COLO829 (cell line): Measurements from ENCODE around the gene CCNL2.

ENCODE experiments used
- DNase-seq: peaks from one replicate; pipeline ENCODE4 v3.0.0; 2012; ENCODE audit warnings: low spot score

Gene CCNL2

DNA sequence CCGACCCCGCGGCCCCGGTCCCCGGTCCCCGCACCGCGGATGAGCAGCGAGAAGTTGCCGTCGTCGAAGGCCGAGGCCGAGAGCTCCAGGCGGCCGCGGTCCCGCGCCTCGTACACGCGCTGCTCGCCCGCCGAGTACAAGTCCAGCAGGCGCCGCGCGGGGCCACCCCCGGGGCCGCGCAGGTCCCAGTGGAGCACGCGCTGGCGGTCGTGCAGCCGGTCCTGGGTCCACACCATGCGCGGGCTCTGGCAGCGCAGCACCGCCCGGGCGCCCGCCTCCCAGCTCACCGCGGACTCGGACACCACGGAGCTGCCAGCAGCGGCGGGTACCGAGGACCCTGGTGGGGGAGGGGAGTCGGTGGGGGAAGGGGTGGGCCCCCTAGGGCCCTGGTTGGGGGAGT lies 43.7 kb downstream of the CCNL2 start:
- no peak for DNase-seq

DNA sequence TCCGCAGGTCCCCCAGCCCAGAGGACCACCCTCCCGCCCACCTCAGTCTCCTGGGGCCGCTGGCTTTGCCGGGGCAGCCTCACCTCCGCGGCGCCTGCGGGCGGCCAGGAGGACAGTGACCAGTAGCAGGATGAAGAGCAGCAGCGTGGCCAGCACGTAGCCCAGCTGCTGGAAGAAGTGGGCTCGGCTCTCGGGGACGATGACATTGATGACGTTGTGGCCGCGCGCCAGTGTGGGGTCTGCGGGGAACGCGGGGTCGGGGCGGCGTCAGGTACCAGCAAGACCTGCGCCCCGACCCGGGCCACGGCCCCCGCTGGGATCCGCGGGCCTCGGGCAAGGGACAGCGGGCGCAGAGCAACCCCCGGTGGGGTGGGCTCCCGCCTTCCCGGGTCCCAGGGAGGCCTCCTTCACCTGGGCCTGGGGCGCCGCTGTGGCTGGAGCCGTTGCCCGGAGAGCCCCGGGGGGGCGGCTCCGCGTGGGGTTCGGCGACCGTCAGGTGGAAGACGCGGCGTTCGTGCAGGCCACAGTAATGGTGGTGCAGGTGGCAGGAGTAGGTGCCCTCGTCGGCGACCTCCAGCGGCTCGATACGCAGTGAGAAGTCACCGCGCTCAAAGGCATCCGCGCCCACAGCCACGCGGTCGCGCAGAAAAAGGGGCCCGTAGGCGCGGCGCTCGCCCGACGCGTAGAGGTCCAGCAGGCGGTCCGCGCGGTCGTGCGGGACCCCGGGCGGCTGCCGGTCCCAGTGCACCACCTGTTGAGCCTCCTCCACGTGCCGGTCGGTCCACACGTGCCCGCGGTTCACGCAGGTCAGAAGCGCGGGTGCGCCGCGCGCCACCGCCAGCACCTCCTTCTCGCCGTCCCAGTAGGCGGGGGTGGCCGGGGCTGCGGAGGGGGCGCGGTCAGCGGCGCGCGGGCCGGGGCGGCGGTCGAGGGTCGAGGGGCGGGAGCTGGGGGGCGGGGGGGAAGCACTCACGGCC lies 44.6 kb downstream of the CCNL2 start:
- no peak for DNase-seq

DNA sequence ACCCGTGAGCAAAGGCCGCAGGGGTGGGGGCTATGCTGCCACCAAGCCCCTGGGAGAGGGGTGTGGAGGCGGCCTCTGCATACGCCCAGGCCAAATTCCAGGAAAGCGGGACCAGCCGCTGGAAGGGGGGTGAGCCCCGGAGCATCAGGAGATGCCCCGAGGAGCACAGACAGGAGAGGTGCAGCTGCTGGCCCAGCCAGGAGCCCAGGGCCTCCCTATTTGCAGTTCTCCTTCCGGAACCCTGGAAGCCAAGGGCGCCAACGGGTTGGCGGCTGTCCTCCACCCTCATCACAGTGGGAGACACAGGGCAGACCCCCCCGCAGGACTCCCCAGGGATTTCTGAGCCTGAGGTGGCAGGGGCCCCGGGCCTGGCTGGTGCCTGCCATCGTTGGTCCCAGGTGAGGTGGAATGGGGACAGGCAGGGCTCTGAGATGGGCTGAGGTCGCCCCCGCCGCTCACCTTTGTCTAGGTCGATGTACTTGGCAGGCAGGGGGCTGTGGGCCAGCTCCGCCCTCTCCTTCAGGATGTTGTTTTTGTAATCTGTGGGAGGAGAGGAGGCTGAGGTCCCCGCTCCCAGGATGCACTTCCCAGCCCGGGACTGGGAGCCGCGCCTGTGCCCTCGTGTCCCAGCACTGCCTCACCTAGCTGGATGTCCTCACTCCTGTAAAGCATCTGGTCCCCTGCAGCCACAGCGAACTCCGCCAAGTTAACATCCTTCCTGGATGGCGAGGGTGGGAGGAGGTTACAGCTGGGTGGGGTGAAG lies 45.6 kb downstream of the CCNL2 start:
- no peak for DNase-seq

DNA sequence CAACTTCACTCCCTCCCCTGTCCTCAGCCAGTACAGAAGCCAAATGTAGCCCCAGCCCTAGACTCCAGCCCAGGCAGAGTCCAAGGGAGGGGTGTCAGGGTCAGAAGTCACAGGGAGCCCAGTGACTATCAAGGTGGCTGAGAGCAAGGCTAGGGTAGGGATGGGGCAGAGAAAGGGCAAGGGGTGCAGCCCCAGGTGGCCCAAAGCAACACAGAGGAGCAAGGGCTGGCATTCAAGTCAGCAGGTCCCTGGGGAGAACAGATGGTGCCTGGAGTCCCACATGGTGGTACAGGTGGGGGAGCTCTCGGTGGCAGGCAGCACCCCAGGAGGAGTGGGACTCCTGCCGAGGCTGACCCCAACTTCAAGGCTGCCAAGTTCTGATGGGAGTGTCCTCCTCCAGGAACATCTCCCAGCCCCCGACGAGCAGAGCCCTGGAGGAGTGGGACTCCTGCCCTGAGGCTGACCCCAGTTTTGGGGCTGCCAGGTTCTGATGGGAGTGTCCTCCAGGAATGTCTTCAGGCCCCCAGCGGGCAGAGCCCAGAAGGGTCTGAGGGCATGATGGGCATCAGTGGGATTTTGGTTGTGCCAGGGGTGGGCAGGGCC lies 46.2 kb downstream of the CCNL2 start:
- DNase-seq = no peak

DNA sequence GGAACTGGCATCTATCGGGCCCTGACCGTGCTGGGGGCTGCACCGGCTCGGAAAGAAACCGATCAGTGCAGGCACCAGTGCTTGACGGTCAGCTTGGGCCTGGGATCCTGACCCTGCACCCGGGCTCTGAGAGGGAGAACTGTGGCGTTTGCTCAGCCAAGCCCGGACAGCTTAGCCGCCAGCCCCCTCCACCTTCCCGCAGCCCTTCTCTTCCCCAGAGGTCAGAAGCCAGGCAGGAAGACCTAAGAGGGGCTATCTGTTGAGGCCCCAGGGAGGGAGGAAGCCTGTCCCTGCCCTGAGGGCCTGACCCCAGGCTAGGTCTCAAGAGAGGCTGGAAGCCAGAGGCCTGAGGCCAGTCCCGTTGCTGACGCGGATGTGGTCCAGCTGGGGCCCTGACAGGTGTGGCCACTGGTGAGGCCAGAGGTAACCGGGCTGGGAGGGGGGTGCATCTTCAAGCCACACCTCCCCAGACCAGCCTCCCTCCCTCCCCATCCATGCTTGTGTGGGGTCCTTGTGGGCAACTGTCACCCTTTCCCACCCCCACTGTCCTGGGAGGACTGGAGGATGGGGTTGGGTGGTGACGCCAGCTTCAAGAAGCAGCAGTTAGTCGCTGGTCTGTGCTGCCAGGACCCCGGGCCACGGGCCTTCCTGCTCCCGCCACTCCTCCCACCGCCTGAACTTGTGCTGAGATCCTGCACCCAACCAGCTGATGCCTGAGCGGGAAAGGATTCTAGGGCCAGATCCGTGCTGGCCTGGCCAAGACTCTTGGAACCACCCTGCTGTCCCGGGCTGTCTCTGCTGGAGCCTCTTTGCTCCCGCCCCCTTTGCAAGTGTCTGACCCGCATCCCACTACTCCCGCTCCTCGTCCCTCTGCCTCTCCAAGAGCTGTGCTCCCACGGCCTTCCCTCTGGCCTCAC lies 47.4 kb downstream of the CCNL2 start:
- DNase-seq = no peak

DNA sequence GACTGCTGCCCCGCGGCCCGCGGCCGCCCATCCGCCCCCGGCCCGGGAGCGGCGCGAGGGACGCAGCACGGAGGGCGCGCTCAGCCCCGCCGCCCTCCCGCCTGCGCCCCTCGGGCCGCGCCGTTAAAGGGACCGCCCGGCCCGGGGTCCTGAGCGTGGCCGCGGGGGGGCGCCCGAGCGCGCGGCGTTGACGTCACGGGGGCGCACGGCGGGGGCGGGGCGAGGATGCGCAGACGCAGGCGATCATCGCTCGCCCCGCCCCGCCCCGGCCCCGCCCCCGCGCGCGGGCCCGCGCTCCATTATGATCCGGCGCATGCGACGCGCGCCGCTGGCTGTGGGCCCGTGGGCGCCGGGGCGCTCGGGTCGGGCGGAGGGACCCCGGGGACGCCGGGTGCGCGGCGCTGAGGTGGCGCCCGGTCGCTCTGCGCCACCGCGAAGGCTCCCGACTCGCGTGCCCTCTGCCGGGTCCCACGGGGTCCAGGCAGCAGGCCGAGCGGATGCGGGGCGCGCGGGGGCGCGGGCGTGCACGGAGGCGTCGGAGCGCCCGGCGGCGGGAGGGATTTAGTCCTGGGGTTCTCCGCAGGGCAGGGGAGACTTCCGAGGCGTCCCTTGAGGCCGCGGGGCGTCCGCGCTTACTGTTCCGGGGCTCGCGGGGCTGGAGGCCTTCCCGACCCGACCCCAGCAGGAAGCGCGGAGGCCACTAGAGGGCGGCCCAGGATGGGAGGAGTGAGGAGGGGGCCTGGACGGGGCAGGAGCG lies 49.7 kb downstream of the CCNL2 start, which contains the start of gene DVL1:
Gene DVL1 (minus strand): TSS at position 163 of the 757 bp plus-strand sequence. CDS start 353 bp downstream, outside the sequence.
- DNase-seq = peak; percentile 54

DNA sequence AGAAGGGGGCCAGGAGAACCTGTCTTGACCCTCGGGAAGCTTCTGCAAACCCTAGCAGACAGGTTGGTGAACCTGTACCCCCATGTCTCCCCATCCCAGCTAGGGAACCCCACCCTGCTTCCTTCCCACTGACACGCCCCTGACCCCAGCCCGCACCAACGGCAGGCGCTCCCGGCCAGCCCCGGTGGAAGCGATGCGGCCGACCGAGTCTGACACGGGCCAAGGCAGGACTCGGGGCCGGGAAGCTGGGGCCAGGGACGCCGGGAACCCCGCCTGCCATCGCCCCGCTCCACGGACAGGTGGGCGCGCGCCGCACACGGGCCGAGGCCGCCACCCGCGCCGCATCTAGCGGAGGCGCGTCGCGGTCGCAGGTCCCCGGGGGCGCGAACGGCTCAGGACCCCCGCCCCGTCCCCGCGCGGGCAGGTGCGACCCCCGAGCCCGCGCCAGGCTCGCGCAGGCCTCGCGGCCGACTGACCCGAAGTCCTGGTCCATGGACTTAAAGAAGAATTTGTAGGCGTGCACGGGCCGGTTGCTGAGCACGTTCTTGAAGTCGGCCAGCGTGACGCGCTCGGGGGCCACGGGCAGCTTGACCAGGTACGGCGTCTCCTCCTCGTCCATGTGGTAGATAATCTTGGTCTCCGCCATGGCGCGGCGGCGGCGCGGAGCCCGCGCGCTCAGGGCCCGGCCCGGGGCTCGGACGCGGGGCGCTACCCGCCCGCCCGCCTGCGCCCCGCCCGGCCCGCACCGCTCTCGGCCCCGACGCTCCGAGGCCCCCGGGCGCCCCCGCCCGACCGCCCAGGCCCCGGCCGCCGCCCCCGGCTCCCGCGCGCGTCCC lies 50.5 kb downstream of the CCNL2 start:
- DNase-seq = no peak

DNA sequence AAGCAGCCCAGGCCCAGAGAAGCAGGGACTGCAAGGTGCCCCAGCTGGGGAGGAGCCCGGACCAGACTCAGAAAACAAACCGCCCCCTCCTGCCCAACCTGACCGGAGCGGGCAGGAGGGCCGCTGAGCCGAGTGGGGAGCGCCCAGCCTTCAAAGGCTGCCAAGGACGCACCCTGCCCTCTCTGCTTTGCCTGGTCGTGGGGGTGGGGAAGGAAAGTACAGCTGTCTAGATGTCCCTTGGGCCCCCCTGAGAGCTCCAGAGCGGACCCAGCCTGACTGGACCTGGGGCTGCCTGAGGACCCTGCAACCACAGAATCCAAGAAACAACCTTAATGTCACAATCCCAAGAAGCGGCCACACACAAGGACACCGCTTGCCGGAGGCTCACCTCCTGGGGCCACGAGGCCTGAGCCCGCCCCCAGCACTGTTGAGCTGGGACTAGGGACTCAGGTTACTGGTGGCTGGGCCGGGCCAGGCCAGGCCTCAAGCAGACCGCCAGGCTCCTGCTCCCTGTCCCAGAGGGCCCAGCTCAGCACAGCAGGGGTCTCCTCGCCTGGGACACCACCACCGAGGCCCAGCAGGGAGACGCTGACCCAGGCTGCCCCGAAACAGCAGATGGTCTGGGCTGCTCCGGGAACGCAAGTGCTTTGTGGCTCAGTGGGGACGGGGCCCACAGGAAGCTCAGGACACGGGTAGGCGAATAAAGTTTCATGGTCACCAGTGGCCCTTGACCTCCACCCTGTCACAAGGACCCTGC lies 51.3 kb downstream of the CCNL2 start:
- DNase-seq = no peak

DNA sequence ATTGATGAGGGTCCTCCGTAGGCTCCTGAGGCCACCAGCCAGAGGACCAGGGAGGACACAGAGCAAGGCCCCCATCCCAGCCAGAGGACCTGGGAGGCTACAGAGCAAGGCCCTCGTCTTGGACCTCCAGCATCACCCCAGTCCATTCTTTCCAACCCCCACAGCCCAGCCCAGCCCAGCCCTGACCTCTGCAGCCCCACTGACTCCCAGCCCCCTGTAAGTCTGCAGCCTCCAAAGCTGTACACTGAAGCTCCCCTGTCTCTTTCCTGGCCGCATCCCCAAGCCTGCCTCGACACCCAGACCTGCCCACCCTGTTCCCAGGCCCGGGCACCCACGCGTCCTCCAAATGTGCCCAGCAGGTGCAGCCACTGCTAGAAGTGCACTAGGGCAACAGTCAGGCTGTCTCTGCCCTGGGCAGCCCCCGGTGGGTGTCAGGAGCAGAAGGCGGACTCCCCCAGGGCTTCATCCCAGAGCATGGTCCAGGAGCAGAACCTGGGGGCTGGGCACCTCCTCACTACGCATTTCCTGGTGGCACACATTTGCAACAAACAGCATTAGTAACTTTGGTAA lies 52.0 kb downstream of the CCNL2 start:
- DNase-seq = no peak

DNA sequence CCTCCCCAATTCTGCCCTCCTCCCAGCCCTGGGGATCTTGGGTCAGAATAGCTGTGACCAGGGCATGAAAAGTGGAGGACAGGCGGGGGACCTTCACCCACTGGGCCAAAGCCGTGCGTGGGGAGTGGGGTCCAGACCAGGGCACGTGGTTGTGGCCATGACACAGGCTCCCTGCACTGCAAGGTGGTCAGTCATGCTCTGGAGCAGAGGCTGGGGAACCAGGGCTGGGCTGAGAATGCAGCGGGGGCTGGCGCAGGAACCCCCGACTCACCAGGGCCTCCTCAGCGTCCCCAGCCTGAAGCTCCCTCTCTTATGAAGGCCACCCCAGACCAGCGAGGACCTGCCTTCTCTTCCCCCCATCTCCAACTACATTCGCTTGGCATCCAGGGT lies 52.6 kb downstream of the CCNL2 start:
- no peak for DNase-seq

DNA sequence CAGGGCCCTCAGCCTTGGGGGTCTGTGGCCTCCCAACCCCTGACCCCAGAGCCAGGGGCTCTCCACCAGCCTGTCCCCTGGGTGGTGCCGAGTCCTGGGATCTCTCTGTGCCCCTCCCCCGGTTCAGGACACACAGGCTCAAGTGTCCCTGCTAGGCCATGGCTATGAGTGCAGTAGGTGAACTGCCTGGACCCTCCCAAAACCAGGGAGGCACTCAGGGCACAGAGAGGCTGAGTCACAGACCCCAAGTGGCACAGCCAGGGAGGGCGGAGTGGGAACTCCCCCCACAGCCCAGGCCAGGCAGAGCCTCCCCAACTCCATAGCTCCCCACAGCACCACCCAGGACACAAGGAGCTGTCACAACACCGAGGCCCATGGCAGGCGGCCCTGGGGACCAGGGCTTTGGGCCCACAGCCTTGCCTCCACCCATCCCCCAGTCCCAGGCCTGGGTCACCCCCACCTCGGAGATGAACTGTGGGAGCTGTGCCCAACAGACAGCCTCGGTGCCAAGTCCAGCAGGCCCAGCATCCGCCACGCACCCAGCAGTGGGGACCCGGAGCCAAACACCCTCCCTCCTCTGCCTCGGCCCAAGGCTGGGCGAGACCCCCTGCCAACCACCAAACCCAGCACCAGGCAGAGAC lies 53.2 kb downstream of the CCNL2 start:
- DNase-seq = no peak

DNA sequence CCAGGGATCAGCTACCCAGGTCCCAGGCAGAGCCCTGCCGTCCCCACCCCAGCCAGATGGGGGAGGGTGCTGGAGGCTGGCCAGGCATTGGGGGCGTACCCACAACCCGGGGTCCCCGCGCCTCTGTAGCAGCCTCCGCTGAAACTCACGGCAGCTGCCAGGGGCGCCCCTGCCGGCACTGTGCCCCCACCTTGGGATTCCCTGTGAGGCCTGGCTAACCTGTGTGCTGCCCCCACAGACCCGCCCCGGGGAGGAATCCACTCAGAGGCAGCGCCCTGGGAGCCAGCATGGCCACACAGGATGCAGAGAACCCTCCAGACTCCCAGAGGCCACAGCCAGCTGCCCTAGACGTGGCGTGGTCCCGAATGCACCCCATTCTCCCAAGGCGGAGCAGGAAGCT lies 53.8 kb downstream of the CCNL2 start:
- DNase-seq = no peak

DNA sequence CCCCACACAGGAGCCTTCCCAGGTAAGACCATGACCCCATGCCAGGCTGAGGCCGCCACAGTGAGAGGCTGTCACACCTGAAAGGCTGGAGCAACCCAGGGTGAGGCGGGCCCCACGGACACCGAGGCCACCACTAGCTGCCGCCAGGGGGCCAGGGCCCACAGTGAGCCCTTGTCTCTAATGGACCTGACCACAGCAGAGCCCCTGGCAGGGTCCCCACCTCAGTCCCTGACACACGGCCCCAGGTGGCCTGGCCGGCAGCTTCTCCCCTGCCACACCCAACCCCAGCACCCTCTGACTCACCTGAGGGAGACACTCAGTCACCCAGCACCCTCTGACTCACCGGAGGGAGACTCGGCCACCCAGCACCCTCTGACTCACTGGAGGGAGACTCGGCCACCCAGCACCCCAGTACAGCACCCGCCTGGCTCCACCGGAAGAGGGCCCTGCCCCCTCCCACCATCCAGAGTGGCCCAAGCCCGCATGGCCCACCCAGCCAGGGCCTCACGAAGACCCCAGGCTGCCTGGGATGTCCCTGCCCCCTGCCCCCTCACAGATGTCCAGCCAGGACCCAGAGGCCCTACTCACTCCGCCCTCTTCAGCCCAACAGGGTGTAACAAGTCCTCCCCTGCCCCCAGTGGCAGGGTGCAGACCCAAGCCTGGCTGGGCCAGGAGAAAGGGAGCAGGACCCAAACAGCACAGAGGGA lies 54.3 kb downstream of the CCNL2 start:
- no peak for DNase-seq

DNA sequence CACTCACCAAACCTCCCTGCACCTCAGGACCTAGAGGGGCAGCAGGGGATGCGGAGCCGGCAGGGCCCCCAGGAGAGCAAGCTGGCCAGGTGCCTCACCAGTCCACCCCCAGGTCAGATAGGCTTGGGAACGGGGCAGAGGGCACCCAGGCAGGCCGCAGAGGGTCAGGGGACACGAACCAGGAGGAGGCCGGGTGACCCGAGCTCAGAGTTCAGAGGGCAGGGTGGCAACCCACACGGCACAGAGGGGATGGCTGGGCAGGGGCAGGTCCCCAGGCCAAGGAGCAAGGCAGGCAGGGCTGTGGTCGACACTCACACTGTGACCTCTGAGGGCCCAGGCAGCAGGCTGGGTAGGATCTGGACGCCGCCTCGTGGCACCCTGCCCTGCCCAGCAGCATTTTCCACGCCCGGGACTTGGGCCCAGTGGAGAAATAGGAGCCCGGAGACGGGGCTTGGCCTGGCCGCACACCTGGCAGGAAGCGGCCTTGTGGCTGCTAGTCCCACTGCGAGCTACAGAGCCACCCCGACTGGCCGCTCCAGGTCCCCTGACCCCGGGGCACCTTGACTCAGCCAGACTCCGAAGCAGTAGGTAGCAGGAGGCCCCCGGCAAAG lies 55.2 kb downstream of the CCNL2 start:
- no peak for DNase-seq

DNA sequence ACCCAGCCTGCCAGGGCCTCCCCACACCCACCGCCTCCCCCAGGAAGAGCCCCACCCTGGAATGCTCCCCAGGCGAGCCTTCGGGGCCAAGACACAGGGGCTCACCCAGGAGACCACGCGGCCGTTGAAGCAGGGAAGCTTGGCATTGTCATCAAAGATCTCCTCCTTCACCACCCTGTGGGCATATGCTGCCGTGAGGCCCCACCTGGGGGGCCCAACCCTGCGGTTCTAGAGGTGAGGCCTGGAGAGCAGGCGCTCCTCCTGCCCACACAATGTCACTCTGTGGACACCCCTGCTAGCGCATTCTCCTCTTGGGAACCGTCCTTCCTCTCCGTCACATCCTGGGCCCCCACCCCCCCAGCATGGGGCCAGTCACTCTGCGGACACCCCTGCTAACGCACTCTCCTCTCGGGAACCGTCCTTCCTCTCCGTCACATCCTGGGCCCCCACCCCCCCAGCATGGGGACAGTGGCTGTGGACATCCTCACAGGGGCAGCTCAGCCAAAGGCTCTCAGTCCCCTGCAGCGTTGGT lies 56.5 kb downstream of the CCNL2 start:
- DNase-seq = no peak

DNA sequence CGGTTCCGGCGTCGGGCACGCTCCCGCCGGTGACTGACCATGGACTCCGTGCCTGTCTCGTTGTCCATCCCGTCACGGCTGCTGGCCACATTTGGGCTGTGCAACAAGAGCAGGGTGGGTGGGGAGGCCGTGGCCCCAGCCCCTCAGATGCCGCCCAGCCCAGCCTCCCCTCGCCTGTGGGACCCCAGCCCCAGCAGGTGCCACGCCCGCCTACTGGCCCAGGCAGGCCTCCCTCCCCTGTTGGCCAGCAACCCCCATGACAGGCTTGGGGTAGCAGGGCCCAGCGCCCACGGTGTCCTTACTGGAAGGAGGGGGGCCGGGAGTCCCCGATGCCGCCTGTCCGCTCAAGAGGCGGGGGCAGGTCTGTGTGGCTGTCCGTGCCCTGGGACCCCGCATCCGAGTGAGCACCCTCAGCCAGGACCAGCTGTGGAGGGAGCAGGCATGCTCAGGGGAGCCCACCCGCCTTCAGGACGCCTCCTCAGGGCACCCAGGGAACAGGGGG lies 57.0 kb downstream of the CCNL2 start:
- no peak for DNase-seq

DNA sequence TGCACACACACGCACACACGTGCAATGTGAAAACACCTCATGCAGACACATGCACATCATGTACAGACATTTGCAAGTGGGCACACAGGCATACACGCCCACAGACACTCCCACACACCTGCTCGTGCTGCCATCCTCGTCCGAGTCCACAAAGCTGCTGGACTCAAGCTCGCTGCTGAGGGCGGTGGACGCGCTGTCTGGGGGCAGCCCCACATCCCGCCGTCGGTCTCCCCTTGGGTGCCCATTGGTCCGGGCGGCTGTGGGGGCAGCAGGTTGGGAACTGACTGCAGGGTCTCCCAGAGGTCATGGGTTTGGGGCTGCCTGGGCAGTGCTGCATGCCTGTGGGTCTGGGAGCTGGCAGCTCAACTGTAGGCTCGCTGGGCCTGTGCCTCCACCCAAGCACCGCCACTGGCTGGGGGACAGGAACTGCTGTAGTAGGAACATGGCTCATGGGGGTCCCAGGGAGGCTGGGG lies 57.5 kb downstream of the CCNL2 start:
- no peak for DNase-seq
